Prostate gland (tissue), 2 donors: Measurements from ENCODE around the gene LNX1.

ENCODE experiments used
- POLR2A ChIP-seq: fragments of 450-650 bp; IDR thresholded peaks from one replicate; pipeline ENCODE4 v1.6.1; 2016; ENCODE audit warnings: antibody characterized with exemption, mild to moderate bottlenecking
- TF ChIP-seq, protein P1 (sequence below), 4 experiments: fragments of 200-600 bp in 2 of 4; fragments of 450-650 bp in 2 of 4; sonication (generic) in 2 of 4; IDR thresholded peaks; 1 replicate in 3 of 4; 2 replicates in 1 of 4; pipeline ENCODE4 v1.5.1; 2016 to 2019; ENCODE audit warnings: antibody characterized with exemption in 4 of 4, mild to moderate bottlenecking in 2 of 4, moderate library complexity in 2 of 4

DNA sequence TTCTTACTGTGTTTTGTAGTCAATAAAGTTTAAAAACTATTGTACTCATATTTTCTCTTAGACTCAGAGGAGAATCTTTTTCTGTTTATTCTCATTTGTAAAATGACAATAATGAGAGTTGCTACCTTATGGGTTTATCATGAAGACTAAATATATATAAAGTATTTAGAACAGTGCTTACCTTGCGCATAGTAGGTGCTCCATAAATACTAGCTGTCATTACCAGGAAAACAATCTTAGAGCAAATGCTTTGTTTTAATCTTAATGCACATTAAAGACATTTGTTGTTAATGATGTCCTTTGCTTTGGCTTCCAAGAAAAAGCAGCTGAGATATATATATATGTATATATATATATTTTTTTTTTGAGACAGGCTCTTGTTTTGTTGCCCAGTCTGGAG lies 168.9 kb downstream of the LNX1 start:
- TF ChIP-seq, protein P1, sequence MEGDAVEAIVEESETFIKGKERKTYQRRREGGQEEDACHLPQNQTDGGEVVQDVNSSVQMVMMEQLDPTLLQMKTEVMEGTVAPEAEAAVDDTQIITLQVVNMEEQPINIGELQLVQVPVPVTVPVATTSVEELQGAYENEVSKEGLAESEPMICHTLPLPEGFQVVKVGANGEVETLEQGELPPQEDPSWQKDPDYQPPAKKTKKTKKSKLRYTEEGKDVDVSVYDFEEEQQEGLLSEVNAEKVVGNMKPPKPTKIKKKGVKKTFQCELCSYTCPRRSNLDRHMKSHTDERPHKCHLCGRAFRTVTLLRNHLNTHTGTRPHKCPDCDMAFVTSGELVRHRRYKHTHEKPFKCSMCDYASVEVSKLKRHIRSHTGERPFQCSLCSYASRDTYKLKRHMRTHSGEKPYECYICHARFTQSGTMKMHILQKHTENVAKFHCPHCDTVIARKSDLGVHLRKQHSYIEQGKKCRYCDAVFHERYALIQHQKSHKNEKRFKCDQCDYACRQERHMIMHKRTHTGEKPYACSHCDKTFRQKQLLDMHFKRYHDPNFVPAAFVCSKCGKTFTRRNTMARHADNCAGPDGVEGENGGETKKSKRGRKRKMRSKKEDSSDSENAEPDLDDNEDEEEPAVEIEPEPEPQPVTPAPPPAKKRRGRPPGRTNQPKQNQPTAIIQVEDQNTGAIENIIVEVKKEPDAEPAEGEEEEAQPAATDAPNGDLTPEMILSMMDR (IDR thresholded peaks at IDR 0.05): no peak
- no peak for TF ChIP-seq POLR2A
